Adrenal gland (tissue), 5 donors: ENCODE results near the gene LTA4H.

Source experiments
- POLR2A ChIP-seq, 2 donors: fragments of 450-650 bp; IDR thresholded peaks; one replicate each; pipeline ENCODE4 v1.6.1; 2017; ENCODE audit warnings: antibody characterized with exemption in 2 of 2, mild to moderate bottlenecking in 2 of 2, moderate library complexity in 1 of 2
- TF ChIP-seq, protein P1 (sequence below), 6 experiments: fragments of 450-650 bp in 4 of 6; fragments of 200-600 bp in 2 of 6; sonication (generic) in 1 of 6; IDR thresholded peaks; 1 replicate in 5 of 6; 2 replicates in 1 of 6; pipeline versions ENCODE4 v1.5.1 to v1.8.0; 2016 to 2021; ENCODE audit warnings: antibody characterized with exemption in 6 of 6, mild to moderate bottlenecking in 2 of 6, moderate library complexity in 1 of 6
- donor health status: DM: no; HTN: no; CAD: no.

DNA sequence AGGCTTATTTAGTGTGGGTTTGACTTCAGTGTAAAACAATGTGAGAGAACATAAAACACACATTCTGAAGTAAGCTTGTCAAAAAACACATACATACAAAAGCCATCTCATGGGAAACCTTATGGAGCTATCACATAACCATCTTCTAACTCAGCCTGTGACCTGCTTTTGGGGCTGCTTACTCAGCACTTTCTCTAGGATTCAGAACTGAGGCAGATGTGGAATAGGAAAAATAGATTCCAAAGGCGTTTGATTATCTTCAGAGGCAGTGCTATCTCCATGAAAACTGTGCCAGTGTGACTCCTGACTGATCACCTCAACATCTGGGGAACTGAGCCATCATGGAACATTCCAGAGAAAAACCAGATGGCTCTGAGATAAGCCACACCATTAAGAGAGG lies 52.8 kb downstream of the LTA4H start:
- TF ChIP-seq POLR2A (IDR thresholded peaks at IDR 0.05), result no peak
- TF ChIP-seq, protein P1, sequence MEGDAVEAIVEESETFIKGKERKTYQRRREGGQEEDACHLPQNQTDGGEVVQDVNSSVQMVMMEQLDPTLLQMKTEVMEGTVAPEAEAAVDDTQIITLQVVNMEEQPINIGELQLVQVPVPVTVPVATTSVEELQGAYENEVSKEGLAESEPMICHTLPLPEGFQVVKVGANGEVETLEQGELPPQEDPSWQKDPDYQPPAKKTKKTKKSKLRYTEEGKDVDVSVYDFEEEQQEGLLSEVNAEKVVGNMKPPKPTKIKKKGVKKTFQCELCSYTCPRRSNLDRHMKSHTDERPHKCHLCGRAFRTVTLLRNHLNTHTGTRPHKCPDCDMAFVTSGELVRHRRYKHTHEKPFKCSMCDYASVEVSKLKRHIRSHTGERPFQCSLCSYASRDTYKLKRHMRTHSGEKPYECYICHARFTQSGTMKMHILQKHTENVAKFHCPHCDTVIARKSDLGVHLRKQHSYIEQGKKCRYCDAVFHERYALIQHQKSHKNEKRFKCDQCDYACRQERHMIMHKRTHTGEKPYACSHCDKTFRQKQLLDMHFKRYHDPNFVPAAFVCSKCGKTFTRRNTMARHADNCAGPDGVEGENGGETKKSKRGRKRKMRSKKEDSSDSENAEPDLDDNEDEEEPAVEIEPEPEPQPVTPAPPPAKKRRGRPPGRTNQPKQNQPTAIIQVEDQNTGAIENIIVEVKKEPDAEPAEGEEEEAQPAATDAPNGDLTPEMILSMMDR (IDR thresholded peaks at IDR 0.05), result no peak
